Fibroblast of the aortic adventitia (primary cell): ENCODE data around the gene CHM. TPM values are rescaled to one million over a fixed set of nuclear protein-coding genes. Genes with fewer than 3 reads are reported as not detected.

Experiments
- DNase-seq: peaks from one replicate; pipeline ENCODE4 v3.0.0-alpha.2; 2010; ENCODE audit warnings: low read depth
- H3K4me3 ChIP-seq: 2 replicates; pipeline ENCODE4 v1.5.1; 2011; ENCODE audit warnings: low read depth, mild to moderate bottlenecking, control low read depth, low read length, moderate library complexity
- CTCF ChIP-seq: IDR thresholded peaks from 2 replicates; pipeline ENCODE4 v1.5.1; 2011; ENCODE audit warnings: mild to moderate bottlenecking, low read length, control low read depth, inconsistent platforms; ENCODE audit not compliant: insufficient read depth
- total RNA-seq: library from RNA; depleted of rRNA; stranded (reverse); fragments of >200 nt; gene quantifications from 2 replicates; pipeline ENCODE4 v1.2.3, GENCODE V29; 2012; ENCODE audit warnings: low replicate concordance

Gene CHM
- total RNA-seq, result 16.5 and 52.8 TPM in 2 replicates

DNA sequence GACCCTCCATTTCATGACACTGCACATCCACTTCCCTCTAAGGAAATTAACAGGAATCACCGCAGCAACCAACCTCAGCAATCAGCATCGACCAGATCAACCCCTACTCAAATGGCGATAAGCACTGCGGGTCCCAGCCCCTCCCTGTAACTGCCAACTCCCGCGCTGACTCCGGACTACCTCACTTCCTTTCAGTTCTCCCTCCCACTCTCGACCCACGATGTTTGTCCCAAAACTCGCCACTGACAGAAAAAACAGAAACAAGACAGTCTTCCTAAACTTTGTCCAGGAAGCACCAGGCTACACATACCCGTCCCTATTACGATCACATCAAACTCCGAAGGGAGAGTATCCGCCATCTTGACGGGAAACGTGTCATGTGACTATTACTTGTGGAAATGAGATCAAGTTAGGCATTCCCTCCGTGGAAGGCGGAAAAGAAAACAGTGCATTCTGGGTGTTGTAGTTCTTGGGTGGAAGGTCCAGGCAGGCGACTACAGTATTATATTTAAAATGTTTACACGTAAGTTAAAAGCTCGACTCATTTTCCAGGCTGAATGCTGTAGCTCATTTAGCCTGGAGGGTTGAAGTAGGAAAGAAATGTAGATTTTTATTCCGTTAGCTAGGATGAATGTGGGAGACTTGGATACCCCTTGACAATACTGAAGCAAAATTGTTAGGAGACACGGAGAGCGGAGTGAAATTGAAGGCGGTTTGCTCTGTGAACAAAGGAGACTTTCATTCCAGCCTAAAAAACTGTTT is at the start of gene CHM:
Gene CHM (minus strand): TSS at position 385 of the 762 bp plus-strand sequence. CDS start 26 bp downstream, at position 359.
- peak; percentile 86 for DNase-seq
- TF ChIP-seq CTCF, result no peak
- H3K4me3 ChIP-seq, result peak within 1 kb of the TSS; percentile 76

- no peak for TF ChIP-seq CTCF
- peak; percentile 2 for DNase-seq
These were observed 31.3 kb upstream of the CHM start for GRCh38 chrX:86078650-86079049.

DNA sequence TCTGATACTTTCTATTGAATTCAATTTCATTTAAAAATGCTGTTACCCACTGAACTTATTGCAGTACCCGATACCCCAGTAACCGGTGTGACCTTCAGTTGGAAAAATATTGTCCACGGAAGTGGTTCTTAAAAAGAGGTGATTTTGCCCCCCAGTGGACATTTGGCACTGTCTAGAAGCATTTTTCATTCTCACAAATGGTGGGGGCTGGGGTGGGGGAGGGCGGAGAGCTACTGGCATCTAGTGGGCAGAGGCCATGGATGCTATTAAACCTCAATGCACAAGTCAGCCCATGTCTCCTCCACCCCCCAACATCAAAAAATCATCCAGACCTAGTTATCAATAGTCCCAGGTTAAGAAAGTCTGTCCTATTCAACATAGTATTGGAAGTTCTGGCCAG is 19.6 kb upstream of the CHM start:
- no peak for DNase-seq
- TF ChIP-seq CTCF, result no peak
- no peak overlapping the region for H3K4me3 ChIP-seq

More at GRCh38 chrX:86078650-86079049, 31.3 kb upstream of the CHM start:
- no peak overlapping the region for H3K4me3 ChIP-seq

GRCh38 chrX:86061407-86061806 is 14.0 kb upstream of the CHM start:
- no peak for DNase-seq
- TF ChIP-seq CTCF, result no peak
- no peak overlapping the region for H3K4me3 ChIP-seq

GRCh38 chrX:86051741-86052140 is 4.4 kb upstream of the CHM start:
- no peak overlapping the region for H3K4me3 ChIP-seq
- no peak for TF ChIP-seq CTCF
- DNase-seq, result no peak

- no peak for TF ChIP-seq CTCF
- H3K4me3 ChIP-seq, result peak overlapping the region; percentile 76
- DNase-seq, result no peak
These were observed 550 bp upstream of the CHM start for GRCh38 chrX:86047936-86048280.

DNA sequence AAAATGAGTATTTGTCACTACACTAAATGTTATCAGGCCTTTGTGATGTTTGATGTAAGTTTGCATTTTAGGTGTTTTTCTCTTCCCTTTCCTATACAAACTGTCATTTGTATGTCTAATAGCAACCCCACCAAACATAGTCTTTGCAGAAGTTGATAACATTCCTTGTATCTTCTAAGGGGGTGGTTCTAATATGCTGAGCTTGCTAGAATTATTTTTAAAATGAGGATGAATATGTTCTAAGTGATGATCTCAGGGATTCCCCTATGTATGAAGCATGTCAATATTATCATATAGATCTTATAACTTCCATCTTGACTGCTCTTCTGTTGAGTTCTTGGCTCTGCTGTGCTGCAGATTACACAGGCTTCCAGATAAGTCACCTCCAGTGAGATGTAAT is 3.1 kb downstream of the CHM start:
- DNase-seq, result no peak
- H3K4me3 ChIP-seq, result no peak overlapping the region
- TF ChIP-seq CTCF, result no peak
